ENCODE results near the gene CD180.
A peak's percentile ranks its signal among the peaks of the same experiment; 100 is the strongest.

Gene CD180

DNA sequence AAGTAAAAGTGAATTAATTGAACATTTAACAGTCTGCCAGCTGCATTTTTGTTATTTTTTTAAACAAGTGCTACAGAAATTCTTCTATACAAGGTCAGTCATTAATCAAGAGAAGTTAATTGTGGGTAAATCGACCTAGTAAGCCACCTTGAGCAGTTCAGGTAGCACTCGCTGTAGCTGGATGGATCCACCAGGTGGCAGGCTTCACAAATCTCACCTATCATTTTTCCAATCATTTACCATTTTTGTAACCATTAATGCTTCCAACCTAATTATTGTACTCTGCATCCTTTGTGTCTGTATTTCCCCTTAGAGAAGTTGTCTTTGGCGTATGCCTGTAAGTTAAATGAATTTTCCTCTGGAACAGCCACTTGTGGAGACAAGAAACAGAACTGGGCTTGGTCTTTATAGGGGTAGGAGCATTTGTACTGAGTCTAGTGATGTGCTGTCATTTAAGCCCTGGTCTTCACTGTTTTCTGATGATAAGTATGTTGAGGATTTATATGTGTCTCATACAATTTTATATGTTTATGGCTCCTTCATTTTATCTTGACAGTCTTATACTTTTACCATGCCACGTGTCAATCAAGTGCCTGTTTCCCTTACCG lies 39.5 kb downstream of the CD180 start:
- peak; percentile 57 to 68 for DNase-seq

DNA sequence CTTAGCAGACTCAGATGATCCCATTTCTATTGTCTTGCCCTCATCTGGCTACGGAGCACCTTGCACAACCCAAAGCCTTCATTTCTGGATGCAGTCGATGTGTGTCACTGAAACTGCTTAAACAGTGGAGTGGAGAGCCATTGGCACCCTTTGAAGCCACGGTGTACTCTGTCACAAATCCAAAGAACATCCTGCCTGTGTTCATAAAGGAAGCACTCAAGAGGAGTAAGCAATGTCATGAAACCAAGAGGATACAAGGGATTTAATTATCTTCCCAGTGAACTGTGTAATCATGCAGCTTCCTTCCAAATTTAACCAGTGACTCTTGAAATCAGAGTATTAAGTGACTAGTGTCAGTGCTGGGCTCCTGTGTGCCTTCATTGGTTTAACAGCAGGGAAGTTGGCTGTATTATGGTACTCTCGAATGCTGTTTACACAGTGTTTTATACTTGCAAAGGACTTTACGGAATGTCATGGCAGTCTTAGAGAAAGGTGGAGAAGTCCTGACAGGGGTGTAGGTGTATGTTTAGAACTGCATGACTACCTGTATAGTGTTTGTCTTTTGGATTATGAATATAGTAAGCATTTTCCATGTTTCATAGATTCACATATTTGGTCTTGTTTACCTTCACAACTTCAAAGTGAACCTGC lies 41.9 kb downstream of the CD180 start:
- DNase-seq, result no peak

DNA sequence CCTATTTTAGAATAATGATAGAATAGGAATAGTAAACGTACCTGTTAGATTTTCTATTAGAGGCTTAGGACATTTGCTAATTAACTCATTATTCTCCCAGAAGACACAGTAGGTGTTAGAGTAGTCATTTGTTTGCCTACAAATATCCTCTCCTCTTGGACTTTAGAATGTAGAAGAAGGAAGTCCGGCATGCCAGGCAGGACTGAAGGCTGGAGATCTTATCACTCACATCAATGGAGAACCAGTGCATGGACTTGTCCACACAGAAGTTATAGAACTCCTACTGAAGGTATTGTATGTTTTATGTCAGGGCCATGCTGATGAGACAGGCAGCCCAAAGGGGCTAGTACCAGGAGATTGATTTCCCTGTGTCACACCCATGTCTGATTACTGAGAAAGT lies 43.3 kb downstream of the CD180 start:
- no peak for DNase-seq

DNA sequence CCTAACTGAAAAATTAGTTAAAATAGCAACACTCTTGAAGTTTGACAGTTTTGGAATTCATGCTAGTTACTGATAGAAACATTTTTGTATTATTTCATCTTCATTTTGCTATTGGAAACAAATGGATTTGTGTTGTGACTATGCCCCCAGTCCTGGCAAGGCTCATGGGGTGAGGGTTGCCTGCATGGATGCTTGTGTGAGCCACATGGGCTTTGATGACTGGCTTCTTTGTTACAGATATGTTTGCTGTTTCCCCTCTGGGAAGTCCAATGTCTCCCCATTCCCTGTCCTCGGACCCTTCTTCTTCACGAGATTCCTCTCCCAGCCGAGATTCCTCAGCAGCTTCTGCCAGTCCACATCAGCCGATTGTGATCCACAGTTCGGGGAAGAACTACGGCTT lies 44.2 kb downstream of the CD180 start:
- no peak for DNase-seq

DNA sequence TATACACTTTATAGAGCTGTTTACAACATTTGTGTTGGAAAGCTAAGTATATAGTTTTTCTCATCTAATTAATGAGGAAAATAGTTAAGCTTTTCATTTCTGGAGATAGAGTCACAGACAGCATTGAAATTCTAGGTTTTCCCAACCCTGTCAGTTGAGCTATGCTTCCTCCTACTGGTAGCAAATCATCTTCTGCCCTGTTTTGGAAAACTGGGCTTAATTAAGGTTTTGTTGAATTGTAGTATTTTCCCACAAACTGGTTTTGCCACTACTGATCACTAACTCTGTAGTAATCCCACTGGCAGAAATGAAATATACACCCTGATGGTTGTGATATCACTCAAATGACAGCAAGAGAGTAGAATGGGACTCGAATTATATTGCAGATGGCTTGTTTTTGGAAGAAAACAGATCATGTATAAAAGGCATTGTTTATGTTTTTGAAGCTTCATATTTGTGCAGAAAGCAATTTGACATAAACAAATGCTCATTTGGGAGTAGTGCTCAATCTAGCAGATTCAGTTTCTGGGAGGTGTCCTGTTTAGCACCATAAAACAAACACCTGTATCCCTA lies 46.6 kb downstream of the CD180 start:
- DNase-seq, result no peak

DNA sequence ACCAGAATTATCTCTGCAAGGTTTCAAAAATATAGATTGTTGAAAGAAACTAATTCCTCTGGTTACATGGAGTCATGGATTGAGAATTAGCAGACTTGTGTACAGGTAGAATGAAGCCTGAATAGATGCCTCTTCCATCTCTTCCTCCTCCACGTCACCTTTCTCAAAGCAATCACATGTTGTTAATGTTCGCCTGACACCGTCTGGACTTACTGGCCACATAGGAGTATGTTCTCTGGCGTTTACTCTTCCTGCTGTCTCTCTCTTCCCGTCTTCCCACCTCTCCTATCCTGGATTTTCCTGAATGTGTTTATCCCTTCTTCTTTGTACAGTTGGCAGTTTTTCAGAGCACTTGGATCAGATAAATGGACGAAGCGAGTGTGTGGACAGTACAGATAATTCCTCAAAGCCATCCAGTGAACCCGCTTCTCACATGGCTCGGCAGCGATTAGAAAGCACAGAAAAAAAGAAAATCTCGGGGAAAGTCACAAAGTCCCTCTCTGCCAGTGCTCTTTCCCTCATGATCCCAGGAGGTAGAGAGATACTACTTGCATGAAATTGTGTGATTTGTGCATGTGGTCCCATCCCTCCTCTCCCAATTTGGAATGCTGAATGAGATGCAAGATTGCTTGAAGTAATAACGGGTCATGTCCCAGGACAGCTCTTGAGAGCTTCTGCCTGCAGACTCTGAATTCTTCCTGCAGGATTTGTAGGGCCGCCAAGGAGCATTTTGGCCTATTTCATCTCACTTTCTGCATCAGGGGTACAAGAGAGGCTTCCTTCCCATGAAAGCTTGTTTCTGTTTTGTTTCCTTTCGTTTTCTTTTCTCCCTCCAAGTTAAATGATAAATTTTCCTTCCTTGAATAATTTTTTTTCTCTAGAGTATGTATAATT lies 47.3 kb downstream of the CD180 start:
- DNase-seq, result no peak

DNA sequence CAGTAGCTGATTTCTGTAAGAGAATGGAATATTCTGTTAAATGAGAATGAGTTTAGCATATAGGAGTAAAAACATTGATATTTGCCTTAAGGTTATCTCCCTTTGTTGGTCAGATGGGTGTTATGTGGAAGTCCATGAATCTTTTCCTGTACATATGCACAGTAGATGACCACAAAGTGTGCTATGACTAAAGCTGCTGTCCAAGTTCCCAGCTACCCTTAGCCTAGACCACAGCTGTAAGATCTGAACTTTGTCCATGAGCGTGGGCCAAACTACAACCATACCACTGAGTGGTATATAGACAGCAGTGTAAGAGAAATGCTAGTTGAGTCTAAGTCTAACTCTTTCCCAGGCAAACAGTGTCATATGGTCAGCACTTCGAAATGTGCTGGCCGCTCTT lies 48.8 kb downstream of the CD180 start:
- no peak for DNase-seq

DNA sequence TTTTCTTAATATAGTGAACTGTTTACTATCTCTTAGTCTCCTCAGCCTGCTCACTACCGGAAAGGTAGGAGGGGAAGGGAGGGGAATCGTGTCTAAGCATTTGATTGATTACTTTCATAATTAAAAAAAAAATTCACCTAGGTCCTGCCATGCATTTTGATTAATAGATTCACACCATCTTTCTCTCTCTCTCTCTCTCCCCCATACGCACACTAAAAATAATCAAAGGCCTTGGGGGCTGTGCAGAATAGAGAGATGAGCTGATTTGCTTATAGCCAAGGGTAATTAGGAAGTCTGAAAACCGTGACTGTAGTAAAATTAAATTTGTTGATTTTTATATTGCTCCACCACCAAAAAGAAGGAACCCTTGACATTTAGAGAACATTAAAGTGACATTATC lies 49.6 kb downstream of the CD180 start:
- DNase-seq, result no peak

DNA sequence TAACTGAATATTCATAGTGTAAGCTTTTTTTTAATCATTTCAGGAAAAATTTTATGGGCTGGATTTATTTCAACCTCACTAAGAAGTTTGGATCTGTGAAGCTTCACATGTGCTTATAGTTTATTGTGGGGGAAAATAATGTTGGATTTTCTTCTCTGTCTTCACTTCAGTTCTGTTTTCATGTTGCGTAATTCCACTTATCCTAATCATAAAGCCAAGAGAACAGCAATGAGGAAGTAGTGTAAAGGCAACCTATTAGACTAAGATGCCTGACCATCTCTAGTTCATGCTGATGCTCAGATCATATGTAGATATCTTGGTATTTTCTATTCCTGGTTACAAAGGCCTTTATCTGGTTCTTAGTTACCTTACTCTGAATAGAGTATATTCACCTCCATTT lies 50.0 kb downstream of the CD180 start:
- DNase-seq, result no peak

DNA sequence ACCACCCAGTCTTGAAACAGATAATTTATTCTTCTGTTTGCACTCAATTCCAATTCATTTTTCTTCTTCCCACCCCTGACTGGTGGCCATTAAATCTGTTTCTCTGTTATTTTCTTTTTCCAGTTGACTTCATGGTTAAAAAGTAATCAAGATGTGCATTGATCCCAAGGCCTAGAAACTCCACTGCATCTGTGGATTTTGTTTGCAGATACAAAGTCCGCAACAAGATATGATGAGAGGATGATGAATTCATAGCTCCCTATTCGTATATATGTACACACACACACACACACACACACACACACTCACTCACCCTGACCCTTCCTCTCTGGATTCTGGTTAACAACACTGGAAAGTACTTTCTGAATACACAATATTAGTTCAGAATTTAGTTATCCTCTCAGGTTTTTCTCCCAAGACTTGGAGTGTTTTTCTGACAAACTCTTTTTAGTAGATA lies 52.4 kb downstream of the CD180 start:
- DNase-seq, result no peak

DNA sequence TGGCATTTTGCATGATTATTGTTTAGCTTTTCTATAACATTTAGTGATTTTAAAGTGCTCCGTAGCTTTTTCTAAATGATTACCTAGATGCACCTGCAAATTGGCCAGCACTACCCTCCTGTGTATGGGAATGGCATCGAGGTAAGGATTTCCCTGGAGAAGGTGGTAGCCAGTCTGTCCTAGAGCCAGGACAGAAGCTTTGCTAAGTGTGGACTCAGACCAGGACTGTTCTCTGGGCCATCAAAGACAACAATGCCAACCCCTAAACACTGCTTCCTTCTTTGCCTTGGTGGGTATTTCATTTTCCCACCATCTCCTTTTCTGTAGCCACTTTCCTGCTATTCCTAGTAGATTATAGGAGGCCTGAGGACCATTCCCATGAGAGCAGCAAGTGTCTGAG lies 53.0 kb downstream of the CD180 start:
- DNase-seq, result no peak

DNA sequence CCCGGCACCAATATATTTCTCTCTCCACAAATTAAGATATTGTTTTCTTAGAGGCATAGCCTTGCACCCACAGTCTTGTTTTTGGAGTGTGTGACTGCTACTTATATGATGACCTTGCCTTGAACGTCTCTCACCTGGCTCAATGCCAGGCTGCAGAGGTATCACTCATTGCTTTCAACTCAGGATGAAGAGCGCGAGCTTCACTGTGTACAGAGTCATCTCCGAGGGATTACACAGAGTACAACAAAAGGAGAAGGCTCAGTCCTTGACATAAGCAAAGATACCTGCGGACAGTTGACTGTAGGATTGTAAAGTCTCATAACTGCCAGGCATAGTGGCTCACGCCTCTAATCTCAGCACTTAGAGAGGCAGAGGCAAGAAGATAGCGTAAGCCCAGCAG lies 53.8 kb downstream of the CD180 start:
- DNase-seq, result no peak

DNA sequence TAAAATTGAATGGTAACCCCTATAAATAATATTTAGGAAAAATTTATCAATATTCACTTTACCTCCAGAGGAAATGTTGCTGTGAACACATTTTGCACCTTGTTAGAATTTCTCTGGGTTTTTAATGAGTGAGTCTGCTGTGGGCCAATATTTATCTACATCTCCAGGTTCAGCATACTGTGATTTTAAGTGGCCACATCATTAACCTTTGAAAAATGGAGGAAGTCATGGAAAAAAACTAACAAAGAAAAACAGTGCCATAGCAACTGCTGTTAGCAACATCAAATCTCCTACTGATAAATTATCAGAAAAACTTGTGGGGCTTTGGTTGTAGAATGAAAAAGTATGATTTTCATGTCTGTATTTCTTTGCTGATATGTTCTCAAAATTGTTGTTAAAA lies 55.0 kb downstream of the CD180 start:
- DNase-seq, result no peak

DNA sequence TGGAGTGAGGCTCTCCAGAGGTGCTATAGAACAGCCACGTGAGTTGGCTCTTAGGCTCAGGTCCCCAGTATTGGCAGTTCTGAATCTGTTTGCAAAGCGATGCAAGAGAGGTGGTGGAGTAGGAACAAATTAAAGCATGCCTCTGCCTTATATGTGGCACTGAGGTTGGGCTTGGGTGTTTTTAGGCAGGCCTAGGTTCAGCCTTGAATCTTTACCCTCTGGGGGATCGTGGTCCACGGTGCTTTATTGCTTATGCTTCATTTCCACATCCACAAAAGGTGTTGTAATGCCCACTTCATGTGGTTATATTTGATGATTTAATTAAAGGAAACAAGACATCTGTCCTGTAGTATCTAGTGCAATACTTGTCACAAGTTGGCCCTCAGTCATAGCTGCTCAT lies 56.2 kb downstream of the CD180 start:
- no peak for DNase-seq

DNA sequence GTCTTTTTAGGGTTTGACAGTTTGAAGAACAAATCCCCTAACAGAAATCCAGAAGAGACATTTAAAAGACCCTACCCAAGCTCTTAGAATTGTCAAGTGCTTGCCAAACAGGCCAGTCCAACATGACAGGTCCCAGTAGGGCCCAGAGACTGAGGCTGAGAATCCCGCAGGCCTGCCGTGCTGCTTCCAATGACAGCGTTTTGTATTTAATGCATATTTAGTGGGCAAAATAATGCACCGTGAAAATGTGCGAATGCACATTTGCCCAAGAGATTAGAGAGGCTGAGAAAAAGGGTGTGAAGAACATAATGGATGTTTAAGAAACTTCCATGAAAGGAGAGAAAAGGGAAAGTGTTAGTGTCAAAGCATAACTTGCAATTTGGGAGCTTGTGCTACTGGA lies 57.6 kb downstream of the CD180 start:
- no peak for DNase-seq

DNA sequence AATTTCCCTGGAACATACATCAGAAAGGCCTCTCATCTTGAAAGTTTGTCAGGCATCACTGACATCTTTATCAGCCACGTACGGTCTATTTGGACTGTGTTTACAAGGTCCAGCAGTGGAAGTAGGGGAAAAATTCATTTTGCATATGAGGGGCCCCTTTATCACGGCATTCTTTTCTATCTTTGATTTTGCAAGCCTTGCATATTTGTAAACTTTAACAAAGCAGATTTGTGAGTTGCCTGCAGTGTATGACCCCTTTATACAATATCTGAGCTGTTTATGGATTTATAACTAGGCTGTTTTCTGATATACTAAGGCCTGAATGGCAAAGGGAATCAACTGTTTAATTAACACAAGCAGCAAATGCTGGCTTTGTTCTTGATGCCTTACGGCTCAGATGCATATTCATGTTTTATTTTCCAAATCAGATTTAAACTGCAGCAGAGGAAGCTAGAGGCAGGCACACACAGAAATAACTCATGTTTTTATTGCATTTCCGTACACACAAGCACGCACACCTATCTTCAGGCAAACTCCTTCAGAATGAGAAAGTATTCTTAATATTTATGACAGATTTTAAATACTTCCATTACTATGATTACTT lies 61.1 kb downstream of the CD180 start:
- DNase-seq, result no peak

DNA sequence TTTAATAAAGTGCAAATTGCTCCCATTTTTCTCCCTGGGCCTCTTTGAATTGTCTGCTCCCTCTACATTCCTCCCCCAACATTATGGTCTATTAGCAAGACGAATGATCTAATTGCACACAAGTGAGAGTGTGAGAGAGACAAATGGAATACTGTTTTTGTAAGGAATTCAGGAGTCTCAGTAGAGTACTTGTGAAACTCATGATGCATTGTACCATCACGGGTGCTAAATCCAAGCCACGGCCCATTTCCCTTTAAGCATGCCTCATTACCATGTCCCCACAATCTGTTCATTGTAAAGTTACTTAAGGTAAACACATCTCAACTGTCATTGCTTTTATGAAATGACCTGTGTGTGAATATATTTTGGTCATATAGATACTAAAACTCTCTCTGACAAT lies 62.8 kb downstream of the CD180 start:
- no peak for DNase-seq

DNA sequence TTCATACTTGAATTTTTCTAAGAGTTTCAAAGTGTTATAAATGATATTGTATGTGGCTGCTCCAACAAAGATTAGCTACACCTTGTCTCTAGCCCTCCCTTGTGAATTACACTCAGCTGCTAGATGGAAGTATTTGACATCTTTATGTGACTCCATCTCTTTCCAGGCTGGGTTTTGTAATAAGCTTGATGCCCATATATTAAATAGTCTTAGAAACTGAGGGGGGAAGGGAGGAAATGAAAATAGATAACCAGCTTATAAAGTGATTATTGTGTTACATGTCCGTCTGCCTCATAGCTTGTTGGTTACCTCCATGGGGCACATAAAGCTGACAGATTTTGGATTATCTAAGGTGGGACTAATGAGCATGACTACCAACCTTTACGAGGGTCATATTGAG lies 63.4 kb downstream of the CD180 start:
- no peak for DNase-seq

DNA sequence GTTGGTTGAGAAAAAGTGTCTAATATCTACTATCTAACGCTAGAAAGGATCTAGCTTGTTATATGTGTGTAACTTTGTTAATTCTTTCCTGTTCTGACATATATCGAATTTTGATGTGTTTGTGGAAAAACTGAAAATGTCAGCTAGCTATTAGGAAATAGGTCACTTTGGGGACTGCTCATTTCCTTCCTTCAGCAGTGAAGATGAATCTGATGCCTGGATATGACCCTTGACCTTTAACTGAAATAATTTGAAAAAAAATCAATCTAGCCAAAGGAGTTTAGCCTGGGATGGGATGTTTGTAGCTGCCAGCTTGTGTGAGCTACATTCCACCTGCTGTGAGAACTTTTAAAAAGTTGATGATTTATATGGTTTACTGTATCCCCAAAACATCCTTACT lies 66.8 kb downstream of the CD180 start:
- no peak for DNase-seq
